ENCODE measurements around the gene TEX52.

Gene TEX52

GRCh38 chr12:2841056-2841650 lies 15.7 kb downstream of the TEX52 start:
- no peak overlapping the region for H3K27ac ChIP-seq
- H3K27me3 ChIP-seq (replicated peaks) = no peaks in the 10 kb centered on the region
- no peak overlapping the region for H3K4me3 ChIP-seq (ENCODE audit: low read depth, low read length)
- H3K36me3 ChIP-seq (replicated peaks) = no peaks in the 10 kb centered on the region
- in situ Hi-C loops (cut with HindIII; ENCODE audit: low pct_ligation_motif_present, low sequenced_read_pairs) = no loop called here
- TF ChIP-seq, protein P1, sequence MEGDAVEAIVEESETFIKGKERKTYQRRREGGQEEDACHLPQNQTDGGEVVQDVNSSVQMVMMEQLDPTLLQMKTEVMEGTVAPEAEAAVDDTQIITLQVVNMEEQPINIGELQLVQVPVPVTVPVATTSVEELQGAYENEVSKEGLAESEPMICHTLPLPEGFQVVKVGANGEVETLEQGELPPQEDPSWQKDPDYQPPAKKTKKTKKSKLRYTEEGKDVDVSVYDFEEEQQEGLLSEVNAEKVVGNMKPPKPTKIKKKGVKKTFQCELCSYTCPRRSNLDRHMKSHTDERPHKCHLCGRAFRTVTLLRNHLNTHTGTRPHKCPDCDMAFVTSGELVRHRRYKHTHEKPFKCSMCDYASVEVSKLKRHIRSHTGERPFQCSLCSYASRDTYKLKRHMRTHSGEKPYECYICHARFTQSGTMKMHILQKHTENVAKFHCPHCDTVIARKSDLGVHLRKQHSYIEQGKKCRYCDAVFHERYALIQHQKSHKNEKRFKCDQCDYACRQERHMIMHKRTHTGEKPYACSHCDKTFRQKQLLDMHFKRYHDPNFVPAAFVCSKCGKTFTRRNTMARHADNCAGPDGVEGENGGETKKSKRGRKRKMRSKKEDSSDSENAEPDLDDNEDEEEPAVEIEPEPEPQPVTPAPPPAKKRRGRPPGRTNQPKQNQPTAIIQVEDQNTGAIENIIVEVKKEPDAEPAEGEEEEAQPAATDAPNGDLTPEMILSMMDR (IDR thresholded peaks at IDR 0.05; ENCODE audit: low read depth, low read length, missing control alignments) = no peak
- DNase-seq = no peak

DNA sequence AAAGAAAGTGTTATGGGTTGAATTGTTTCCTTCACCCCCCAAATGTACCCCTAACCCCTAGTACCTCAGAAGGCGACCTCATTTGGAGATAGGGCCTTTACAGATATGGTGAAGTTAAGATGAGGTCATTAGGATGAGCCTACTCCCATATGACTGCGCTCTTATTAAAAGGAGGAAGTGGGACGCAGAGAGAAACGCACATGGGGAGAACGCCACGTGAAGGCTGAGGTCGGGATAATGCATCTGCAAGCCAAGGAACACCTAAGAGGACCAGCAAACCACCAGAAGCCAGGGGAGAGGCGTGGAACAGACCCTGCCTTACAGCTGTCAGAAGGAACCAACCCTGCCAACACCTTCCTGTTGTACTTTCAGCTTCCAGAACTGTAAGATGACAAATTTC lies 20.3 kb downstream of the TEX52 start:
- DNase-seq = no peak
- Histone ChIP-seq H3K36me3 (replicated peaks) (no peaks in the 10 kb centered on the region), H3K4me3 (ENCODE audit: low read depth, low read length) (no peak overlapping the region), H3K27me3 (replicated peaks) (no peaks in the 10 kb centered on the region), H3K27ac (no peak overlapping the region)
- TF ChIP-seq, protein P1 (IDR thresholded peaks at IDR 0.05; ENCODE audit: low read depth, low read length, missing control alignments) = no peak
- in situ Hi-C loops (cut with HindIII; ENCODE audit: low pct_ligation_motif_present, low sequenced_read_pairs) = no loop called here

DNA sequence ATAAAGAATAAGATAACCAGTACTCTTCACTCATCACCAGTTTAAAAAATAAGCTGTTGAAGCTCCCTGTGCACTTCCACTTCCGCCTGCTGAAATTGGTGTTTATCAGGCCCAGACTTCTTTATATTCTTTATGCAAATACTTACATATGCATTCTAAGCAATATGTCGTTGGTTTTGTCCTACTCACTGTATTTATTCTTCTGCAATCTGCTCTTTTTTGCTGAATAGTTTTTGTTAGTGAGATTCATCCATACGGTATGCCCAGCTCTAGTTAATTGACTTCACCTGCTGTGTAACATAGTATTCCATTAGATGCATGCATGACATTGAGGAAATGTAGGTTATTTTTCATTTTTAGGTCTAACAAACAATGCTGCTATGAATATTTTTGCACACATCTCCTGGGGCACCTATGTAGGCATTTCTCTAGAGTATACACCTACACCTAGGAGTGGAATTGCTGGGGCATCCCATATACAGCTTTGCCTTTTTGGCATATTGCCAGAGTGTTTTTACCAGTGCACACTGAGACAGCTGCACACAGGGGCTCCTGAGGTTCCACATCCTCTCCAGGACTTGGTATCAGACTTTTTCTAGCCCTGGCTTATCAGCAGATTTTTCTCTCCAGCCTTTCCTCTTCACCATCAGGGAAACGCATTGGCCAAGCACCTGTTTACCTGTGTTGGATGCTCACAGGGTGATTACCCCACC lies 21.0 kb downstream of the TEX52 start:
- no peak for DNase-seq
- TF ChIP-seq, protein P1 (IDR thresholded peaks at IDR 0.05; ENCODE audit: low read depth, low read length, missing control alignments) = no peak
- no peaks in the 10 kb centered on the region for H3K36me3 ChIP-seq (replicated peaks)
- H3K4me3 ChIP-seq (ENCODE audit: low read depth, low read length) = no peak overlapping the region
- in situ Hi-C loops (cut with HindIII; ENCODE audit: low pct_ligation_motif_present, low sequenced_read_pairs) = no loop called here
- no peak overlapping the region for H3K27ac ChIP-seq
- H3K27me3 ChIP-seq (replicated peaks) = no peaks in the 10 kb centered on the region

- in situ Hi-C loops (cut with HindIII; ENCODE audit: low pct_ligation_motif_present, low sequenced_read_pairs) = no loop called here
- peak; percentile 32 for DNase-seq
- TF ChIP-seq, protein P1 (IDR thresholded peaks at IDR 0.05; ENCODE audit: low read depth, low read length, missing control alignments) = peak; percentile 36
- H3K27me3 ChIP-seq (replicated peaks) = no peaks in the 10 kb centered on the region
- H3K27ac ChIP-seq = no peak within 1 kb of the TSS
- H3K4me3 ChIP-seq (ENCODE audit: low read depth, low read length) = no peak within 1 kb of the TSS
- H3K36me3 ChIP-seq (replicated peaks) = no peaks in the 10 kb centered on the region
Measured at GRCh38 chr12:2834581-2835491, 22.0 kb downstream of the TEX52 start, which contains the start of gene NRIP2. Gene NRIP2, minus strand, starts transcription at chr12:2835035. Its CDS starts 52 bp downstream, at chr12:2834983.

GRCh38 chr12:2833810-2834209 lies 23.0 kb downstream of the TEX52 start:
- Histone ChIP-seq H3K36me3 (replicated peaks) (no peaks in the 10 kb centered on the region), H3K27ac (no peak overlapping the region), H3K4me3 (ENCODE audit: low read depth, low read length) (no peak overlapping the region), H3K27me3 (replicated peaks) (no peaks in the 10 kb centered on the region)
- in situ Hi-C loops (cut with HindIII; ENCODE audit: low pct_ligation_motif_present, low sequenced_read_pairs) = no loop called here
- TF ChIP-seq, protein P1 (IDR thresholded peaks at IDR 0.05; ENCODE audit: low read depth, low read length, missing control alignments) = no peak
- no peak for DNase-seq
